OCI-LY7 (cell line): ENCODE measurements around the gene ABI3BP.

ENCODE experiments used
- CTCF ChIP-seq: fragments of 200-600 bp; sonication (generic); conservative IDR thresholded peaks from 2 replicates; pipeline ENCODE4 v1.5.1; 2014; ENCODE audit warnings: mild to moderate bottlenecking, antibody characterized with exemption, low read length, moderate library complexity, mixed read lengths
- EZH2phosphoT487 ChIP-seq: fragments of 200-600 bp; sonication (generic); IDR thresholded peaks from 2 replicates; pipeline ENCODE4 v1.6.1; 2018; ENCODE audit warnings: low read depth, borderline replicate concordance, mild to moderate bottlenecking, mixed run types, antibody characterized with exemption, low read length, moderate library complexity, mixed read lengths

DNA sequence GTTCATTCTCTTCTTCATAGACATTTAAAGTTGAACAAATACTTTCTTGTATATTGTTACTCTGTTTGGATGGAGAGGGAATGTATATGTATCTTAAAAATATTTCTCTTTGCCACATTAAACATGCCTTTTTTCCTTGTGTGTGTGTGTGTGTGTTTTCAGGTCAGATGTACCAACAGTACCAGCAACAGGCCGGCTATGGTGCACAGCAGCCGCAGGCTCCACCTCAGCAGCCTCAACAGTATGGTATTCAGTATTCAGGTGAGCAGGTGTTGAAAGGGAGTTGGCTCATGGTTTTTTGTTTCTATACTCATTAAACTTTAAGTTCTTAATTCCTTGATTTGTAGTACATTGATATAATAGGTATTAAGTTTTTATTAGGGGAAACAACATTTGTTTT lies 248.6 kb downstream of the ABI3BP start:
- TF ChIP-seq CTCF (no peak), EZH2phosphoT487 (no peak)
